GM19099 (cell line): ENCODE results near the gene WNT7A.

Experiments
- POLR2A ChIP-seq: IDR thresholded peaks from 3 replicates; pipeline ENCODE4 v1.6.1; 2011; ENCODE audit warnings: low read depth; ENCODE audit not compliant: insufficient read length; ENCODE audit errors: extremely low read depth

WNT7A gene

DNA sequence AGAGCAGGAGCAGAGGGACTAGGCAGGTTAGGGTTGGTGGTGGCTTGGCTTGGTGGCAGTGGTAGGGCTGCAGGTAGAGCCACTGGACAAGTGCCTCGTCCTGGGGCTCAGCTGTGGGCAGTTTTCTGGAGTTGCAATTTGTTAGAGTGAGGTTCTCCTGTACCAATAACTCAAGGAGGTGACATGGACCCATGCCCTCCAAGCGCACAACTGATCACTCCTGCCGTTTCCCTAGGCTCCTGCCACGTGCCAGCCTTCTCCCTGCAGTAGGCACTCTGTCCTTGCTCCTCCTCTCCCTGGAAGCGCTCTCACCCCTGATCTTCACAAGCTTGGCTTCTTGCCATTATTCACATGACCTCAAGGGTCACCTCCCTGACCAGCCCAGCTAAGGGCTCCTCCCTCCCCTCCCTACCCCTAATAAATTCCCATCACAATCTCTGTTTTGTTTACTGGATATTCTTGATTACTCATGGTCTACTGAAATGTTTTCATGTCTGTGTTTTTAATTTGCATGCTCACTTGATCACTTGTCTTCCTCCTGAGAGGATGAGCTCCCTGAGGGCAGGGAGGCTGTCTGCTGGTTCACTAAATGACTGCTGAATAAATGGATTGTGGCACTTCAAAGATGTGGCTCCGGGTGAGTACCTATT, 3.3 kb downstream of the WNT7A start:
- TF ChIP-seq POLR2A: no peak

DNA sequence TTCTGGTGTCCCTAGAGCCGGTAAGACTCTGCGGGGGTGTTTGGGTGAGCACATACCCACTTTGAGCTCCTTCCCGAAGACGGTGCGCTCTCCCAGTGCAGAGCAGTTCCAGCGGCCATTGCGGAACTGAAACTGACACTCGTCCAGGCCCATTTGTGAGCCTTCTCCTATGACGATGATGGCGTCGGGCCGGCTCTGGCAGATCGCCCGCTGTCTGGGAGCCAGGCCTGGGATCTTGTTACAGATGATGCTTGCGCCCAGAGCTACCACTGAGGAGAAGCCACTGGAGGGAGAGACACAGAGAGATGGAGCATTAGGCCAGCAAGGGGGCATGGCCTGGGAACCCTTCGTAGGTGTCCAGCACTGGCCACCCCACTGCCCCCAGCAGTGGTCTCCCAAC, 5.0 kb downstream of the WNT7A start:
- no peak for TF ChIP-seq POLR2A

DNA sequence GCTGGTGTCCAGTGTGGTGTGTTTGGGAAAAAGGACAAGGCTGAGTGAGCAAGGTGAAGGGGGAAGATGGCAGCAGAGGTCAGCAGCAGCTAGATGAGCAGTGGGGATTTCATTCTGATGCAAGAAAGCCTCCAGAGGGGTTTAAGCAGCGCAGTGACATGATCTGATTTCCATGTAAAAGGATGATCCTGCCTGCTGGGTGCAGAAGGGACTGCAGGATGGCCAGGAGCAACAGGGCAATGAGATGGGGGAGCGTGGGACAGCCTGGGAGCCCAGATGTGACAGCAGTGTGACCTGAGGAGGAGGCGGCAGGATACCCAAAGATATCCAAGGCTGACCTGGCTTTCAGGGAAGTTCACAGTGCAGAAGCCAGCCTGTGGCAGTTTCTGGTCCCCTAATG, 6.1 kb downstream of the WNT7A start:
- TF ChIP-seq POLR2A: no peak

DNA sequence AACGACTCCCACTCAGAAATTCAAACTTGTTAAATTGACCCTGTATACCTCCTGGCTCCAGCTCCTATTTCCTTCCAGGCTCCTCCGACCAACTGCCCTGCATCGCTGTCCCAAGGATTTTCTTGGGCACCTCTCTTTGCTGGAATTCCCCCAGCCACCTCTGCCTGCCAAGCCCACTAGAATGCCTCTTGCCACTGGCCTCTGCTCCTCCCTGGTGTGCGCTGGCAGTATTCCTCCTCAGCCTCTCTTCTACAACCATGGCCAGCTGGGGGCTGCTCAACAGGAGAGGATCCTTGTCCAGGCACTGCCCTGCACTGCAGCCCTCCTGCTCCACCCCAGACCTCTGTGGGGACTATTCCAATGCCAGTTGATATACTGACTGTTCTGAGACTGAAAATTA, 7.4 kb downstream of the WNT7A start:
- TF ChIP-seq POLR2A: no peak

DNA sequence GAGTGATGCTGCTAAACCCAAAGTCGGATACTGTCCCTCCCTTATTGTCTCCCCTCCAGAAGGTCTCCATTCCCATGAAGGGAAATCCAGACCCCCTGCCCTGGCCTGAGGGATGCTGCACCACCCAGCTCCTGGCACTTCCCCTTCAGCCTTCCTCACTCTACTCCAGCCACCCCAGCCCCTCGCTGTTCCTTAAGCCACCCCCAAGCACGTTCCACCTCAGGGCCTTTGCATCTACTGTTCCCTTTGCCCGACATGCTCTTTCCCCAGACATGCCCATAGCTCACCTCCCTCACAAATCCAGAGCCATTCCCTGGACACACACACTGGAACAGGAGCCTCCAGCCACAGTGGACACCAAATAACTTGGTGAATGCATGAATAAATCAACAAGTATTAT, 8.1 kb downstream of the WNT7A start:
- TF ChIP-seq POLR2A: no peak

DNA sequence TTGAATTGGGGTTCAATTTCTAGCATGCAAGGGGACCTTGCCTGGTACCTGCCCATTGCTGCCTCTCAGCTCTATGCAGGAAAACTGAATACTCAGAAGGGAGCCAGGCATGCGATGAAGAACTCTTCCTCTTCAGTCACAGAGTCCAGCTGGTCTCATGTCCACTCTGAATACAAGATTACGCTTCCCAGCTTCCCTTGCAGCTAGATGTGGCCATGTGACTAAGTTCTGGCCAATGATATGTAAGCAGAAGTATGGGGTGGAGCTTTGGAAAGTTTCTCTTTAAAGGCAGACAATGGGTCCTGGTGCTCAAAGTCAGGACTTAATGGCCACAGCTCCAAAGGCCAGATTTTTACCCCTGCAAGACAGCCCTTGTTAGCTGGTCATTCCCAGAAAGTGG, 9.0 kb downstream of the WNT7A start:
- TF ChIP-seq POLR2A: no peak

DNA sequence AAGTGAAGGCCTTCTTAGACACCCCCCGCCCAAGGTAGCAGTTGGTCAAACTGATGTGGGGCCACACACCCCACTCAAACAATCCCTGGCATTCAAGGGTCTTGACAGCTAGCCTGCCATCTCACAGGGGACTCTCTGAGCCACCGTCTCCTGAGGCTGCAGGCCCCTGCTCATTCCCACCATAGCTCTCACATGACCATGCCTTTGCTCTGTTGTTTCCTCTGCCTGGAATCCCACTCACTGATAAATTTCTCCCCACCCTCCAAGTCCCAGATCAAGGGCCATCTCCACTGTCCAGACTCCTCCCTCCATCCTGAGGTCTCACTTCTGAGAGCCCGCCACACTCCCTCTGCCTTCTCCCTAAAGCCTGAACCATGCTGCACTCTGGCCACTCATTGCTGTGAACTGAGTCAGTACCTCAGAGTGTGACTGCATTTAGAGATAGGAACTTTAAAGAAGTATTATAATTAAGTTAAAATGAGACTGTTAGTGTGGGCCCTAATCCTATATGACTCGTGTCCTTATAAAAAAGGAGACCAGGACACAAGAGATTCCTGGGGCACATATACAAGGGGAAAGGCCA, 10.0 kb downstream of the WNT7A start:
- TF ChIP-seq POLR2A: no peak

DNA sequence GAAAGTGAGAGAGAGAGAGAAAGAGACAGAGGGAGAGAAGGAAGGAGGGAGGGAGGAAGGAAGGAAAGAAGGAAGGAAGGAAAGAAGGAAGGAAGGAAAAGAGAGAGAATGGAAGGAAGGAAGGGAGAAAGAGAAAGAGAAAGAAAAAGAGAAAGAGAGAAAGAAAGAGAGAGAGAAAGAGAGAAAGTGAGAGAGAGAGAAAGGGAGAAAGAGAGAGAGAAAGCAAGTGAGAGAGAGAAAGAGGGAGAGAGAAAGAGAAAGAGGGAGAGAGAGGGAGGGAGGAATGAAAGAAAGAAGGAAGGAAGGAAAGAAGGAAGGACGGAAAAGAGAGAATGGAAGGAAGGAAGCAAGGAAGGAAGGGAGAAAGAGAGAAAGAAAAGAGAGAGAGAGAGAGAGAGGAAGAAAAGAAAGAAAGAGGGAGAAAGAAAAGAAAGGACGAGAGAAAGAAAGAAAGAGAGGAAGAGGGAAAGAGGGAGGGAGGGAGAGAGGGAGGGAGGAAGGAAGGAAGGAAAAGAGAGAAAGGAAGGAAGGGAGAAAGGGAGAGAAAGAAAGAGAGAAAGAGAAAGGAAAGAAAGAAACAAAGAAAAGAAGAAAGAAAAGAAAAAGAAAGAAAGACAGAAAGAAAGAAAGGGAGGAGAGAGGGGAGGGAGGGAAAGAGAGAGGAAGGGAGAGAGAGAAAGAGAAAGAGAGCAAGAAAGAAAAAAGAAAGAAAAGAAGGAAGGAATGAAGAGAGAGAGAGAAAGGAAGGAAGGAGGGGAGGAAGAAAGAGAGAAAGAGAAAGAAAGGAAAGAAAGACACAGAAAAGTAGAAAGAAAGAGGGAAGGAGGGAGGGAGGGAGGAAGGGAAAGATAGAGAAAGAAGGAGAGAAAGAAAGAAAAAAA, 10.8 kb downstream of the WNT7A start:
- TF ChIP-seq POLR2A: no peak

DNA sequence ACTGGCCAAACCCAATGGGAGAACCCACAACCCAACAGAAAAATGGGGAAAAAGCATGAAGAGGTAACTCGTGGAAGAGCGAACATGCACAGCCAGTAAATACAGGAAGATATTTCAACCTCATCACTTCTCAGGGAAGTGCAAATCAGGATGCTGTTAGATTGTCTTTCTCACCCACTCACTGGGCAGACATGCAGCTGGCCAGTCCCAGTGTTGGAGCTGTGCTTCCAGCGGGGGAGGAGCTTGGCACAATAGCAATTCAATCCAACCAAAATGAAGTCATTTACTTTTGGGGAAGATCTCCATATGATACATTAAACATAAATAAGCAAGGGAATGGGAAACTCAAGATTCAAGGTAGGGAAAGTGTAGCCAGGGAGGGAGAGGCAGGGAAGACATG, 12.1 kb downstream of the WNT7A start:
- no peak for TF ChIP-seq POLR2A

DNA sequence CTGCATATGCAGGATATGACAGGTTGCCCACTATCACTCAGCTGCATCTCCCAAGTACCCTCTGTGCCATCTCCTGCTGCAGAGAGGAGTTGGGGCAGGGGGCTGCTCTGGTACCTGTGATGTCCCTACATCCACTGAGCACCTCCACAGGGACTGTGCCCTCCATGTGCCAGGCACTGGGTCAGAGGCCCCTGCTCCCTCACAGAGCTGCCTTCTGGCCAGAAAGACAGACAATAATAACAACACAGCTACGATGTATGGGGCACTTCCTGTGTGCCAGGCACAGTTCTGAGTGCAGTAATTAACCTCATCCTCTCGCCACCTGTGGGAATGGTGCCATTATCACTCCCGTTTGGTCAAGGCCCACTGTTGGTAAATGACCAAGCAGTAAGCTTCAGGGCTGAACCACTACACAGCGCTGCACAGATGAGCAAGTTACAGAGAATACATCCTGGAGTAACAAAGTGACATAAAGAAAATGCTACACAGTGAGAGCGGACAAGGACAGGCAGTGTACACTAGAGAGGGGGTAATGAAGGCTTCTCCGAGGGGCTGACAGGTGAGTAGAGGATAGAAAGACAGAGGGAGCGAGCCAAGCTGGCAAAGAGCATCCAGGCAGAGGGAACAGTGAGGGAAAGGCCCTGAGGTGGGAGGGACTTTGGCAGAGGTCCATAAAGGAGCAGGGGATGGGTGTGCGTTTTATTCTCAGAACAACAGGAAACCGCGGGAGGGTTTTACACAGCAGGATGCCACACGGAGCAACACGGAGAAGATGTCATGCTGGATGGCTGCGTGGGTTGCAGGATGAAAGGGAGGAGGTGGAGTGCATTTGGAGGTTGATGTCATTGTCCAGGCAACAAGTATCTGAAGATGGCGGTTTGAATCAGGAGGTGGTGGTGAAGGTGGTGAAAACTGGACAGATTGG, 13.6 kb downstream of the WNT7A start:
- TF ChIP-seq POLR2A: no peak

DNA sequence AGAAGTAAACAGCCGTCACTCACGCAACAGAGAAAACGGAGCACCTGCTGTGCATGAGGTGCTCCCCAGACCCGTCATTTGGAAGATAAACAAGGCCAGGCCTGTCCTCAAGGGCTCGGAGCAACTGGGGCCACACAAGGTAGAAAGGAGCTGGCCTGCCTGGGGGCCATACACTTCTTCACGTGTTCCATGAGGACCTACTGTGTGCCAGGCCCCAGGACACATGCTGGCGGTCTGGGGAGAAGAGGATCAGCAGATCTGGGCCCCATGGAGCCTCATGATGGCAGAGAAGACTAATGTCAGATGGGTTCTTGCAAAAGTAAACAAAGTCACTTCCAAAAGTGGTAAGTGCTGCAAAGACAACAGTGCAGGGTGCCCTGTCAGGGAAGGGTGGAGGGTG, 14.3 kb downstream of the WNT7A start:
- no peak for TF ChIP-seq POLR2A

DNA sequence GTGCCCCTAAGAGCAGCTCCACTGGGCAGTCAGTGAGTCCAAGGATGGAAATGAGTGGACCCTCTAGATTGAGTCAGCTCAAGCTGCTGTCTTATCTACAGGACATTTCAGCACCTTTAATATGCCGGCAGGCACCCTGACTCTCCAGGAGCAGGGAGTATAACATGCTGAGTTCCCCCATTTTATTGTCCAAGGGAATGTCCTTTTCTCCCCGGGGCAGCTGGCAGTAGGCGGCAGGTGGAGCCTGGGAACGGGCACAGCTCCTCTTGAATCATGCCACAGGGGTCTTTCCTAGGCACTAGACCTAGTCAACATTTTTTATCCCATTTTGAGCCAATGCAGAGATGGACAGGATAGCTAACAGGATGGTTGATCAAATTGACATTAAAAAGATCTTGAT, 14.8 kb downstream of the WNT7A start:
- no peak for TF ChIP-seq POLR2A

DNA sequence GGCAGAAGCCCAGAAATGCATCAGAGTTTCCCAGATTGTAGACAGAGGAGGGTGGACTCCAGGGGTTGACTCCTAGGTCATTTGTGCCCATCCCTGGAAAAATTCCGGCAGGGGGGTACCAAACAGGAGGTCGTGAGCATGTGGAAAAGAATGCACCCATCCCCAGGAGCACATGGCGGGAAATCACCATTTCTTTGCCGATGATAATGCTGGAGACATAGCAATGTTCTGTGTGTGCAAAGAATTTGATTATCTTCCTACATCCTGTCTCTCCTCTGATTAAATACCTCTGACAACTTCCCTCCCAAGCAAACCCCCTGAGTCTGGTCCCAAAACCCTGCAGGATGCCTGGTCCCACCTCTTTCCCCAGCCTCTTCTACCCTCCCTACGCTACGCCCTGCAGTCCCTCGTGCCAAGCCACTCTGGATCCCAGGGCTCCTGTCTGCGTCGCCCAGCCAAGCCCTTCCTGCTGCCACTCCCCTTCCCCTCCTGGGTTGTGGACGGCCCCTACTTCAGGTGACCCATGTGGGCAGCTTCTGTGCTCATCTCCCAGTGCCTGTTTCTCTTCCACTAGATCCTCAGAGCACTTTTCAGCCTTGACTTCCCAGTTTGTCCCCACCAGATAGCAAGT, 15.8 kb downstream of the WNT7A start:
- TF ChIP-seq POLR2A: no peak

DNA sequence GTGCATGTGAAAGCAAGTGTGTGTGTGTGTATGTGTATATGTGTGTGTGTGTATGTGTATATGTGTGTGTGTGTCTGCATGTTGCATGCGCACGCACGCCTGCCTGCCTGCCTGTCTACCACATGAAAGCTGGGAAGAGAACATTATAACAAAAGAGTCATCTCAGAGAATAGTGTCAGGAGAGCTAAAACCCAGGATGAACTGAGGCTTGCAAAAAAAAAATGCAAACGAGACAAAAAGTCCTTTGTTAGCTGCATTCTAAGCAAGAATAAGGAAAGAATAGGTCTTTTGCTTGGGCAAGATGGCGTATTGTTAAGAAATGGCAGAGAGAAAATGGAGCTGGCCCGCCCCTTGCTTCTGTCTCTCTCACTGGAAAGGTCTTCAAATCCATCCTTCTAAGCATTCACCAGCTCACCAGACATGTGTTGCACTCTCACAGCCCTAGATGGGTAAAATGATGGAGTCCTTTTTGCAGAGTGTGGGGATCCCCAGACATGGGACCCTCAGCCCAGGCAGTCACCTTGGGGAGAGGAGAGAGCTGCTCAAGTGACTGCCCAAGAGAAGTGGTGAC, 16.4 kb downstream of the WNT7A start:
- no peak for TF ChIP-seq POLR2A
